ENCODE results near the gene KCNQ1.

GRCh38 chr11:2760196-2760871, 315.5 kb downstream of the KCNQ1 start:
- no peak for TF ChIP-seq POLR2A (IDR thresholded peaks at IDR 0.05)
- TF ChIP-seq CTCF (IDR thresholded peaks at IDR 0.05), result no peak
- TF ChIP-seq POLR2AphosphoS5 (IDR thresholded peaks at IDR 0.05), result no peak
- TF ChIP-seq EP300 (IDR thresholded peaks at IDR 0.05), result no peak

Measured in sigmoid colon (tissue), 4 donors.